Muscle layer of duodenum (tissue), 2 donors: Measurements from ENCODE around the gene INPP5A.
"Not testable (repeated sequence)": the region's sequence is repeated elsewhere in the genome, so short reads cannot be mapped to it uniquely, and the experiment has no call there.

Experiments
- H3K27ac ChIP-seq: one replicate; pipeline ENCODE4 v1.7.0; 2013; ENCODE audit warnings: mild to moderate bottlenecking, low read length
- H3K27me3 ChIP-seq: one replicate; pipeline ENCODE4 v1.7.0; 2013; ENCODE audit warnings: low read depth, mild to moderate bottlenecking, control low read depth, low read length
- H3K36me3 ChIP-seq, 2 donors: one replicate each; pipeline ENCODE4 v1.7.0; 2013; ENCODE audit warnings: low read length in 2 of 2, control low read depth in 1 of 2, mild to moderate bottlenecking in 1 of 2; ENCODE audit not compliant: insufficient read depth in 2 of 2, control insufficient read depth in 1 of 2
- H3K4me1 ChIP-seq, 2 donors: one replicate each; pipeline ENCODE4 v1.7.0; 2013; ENCODE audit warnings: low read length in 2 of 2, mild to moderate bottlenecking in 2 of 2, control low read depth in 1 of 2, moderate library complexity in 1 of 2; ENCODE audit not compliant: insufficient read depth in 2 of 2, control insufficient read depth in 1 of 2
- H3K4me3 ChIP-seq, 2 donors: one replicate each; pipeline ENCODE4 v1.7.0; 2013; ENCODE audit warnings: low read length in 2 of 2, low read depth in 1 of 2, mild to moderate bottlenecking in 1 of 2
- H3K9me3 ChIP-seq, 2 donors: one replicate each; pipeline ENCODE4 v1.7.0; 2013; ENCODE audit warnings: low read length in 2 of 2, control low read depth in 1 of 2, mild to moderate bottlenecking in 1 of 2; ENCODE audit not compliant: control insufficient read depth in 1 of 2
- donor health status: healthy.

INPP5A gene

GRCh38 chr10:132790470-132790869 is 252.9 kb downstream of the INPP5A start:
- peaks cover 5% of the 10 kb centered on the region for H3K27me3 ChIP-seq
- no peak overlapping the region for H3K4me3 ChIP-seq
- peaks cover 0 to 27% of the 10 kb centered on the region in 2 donors for H3K4me1 ChIP-seq

GRCh38 chr10:132790934-132791829 is 253.6 kb downstream of the INPP5A start:
- Histone ChIP-seq H3K9me3 (no peaks in the 10 kb centered on the region), H3K4me1 (peaks cover 0 to 26% of the 10 kb centered on the region in 2 donors), H3K27ac (no peak overlapping the region), H3K4me3 (no peak overlapping the region), H3K27me3 (peaks cover 5% of the 10 kb centered on the region), H3K36me3 (no peaks in the 10 kb centered on the region)

More at GRCh38 chr10:132790470-132790869, 252.9 kb downstream of the INPP5A start:
- no peak overlapping the region for H3K27ac ChIP-seq
- no peaks in the 10 kb centered on the region for H3K9me3 ChIP-seq
- H3K36me3 ChIP-seq, result no peaks in the 10 kb centered on the region

- not testable (repeated sequence) for H3K36me3 ChIP-seq, H3K4me3 ChIP-seq, H3K27ac ChIP-seq, H3K9me3 ChIP-seq, H3K27me3 ChIP-seq
- peaks cover 0 to 17% of the 10 kb centered on the region in 2 donors for H3K4me1 ChIP-seq
Observed at GRCh38 chr10:132792099-132792498, 254.5 kb downstream of the INPP5A start.

GRCh38 chr10:132792796-132793195 is 255.2 kb downstream of the INPP5A start:
- peaks cover 5% of the 10 kb centered on the region for H3K27me3 ChIP-seq

GRCh38 chr10:132793213-132793612 is 255.6 kb downstream of the INPP5A start:
- H3K4me3 ChIP-seq, result no peak overlapping the region

More at GRCh38 chr10:132792796-132793195, 255.2 kb downstream of the INPP5A start:
- Histone ChIP-seq H3K4me3 (no peak overlapping the region), H3K36me3 (no peaks in the 10 kb centered on the region), H3K9me3 (no peaks in the 10 kb centered on the region), H3K27ac (no peak overlapping the region), H3K4me1 (peaks cover 0 to 11% of the 10 kb centered on the region in 2 donors)

GRCh38 chr10:132793871-132794849 is 256.6 kb downstream of the INPP5A start:
- Histone ChIP-seq H3K9me3 (no peaks in the 10 kb centered on the region), H3K4me1 (no peaks in the 10 kb centered on the region), H3K27ac (no peak overlapping the region), H3K36me3 (no peaks in the 10 kb centered on the region), H3K4me3 (no peak overlapping the region), H3K27me3 (peaks cover 5% of the 10 kb centered on the region)

More at GRCh38 chr10:132793213-132793612, 255.6 kb downstream of the INPP5A start:
- H3K36me3 ChIP-seq, result no peaks in the 10 kb centered on the region
- H3K27me3 ChIP-seq, result peaks cover 5% of the 10 kb centered on the region
- no peaks in the 10 kb centered on the region for H3K9me3 ChIP-seq
- peaks cover 0 to 7% of the 10 kb centered on the region in 2 donors for H3K4me1 ChIP-seq
- no peak overlapping the region for H3K27ac ChIP-seq

GRCh38 chr10:132796846-132797245 is 259.3 kb downstream of the INPP5A start:
- Histone ChIP-seq H3K9me3 (peaks cover 0 to 1% of the 10 kb centered on the region in 2 donors), H3K27ac (no peak overlapping the region), H3K27me3 (no peaks in the 10 kb centered on the region), H3K4me3 (no peak overlapping the region), H3K36me3 (no peaks in the 10 kb centered on the region), H3K4me1 (no peaks in the 10 kb centered on the region)

- H3K27me3 ChIP-seq, H3K27ac ChIP-seq, H3K9me3 ChIP-seq, H3K4me3 ChIP-seq, H3K4me1 ChIP-seq, H3K36me3 ChIP-seq: not testable (repeated sequence)
Observed at GRCh38 chr10:132797986-132798385, 260.4 kb downstream of the INPP5A start.

- Histone ChIP-seq H3K9me3 (peaks cover 0 to 6% of the 10 kb centered on the region in 2 donors), H3K27me3 (no peaks in the 10 kb centered on the region), H3K4me3 (no peak overlapping the region), H3K4me1 (no peaks in the 10 kb centered on the region), H3K36me3 (no peaks in the 10 kb centered on the region), H3K27ac (no peak overlapping the region)
Observed at GRCh38 chr10:132798403-132798802, 260.8 kb downstream of the INPP5A start.

- H3K27ac ChIP-seq, result no peak overlapping the region
- no peak overlapping the region for H3K4me3 ChIP-seq
- peaks cover 0 to 6% of the 10 kb centered on the region in 2 donors for H3K9me3 ChIP-seq
- H3K4me1 ChIP-seq, result no peaks in the 10 kb centered on the region
- no peaks in the 10 kb centered on the region for H3K27me3 ChIP-seq
- H3K36me3 ChIP-seq, result no peaks in the 10 kb centered on the region
Observed at GRCh38 chr10:132798876-132799275, 261.3 kb downstream of the INPP5A start.

- no peaks in the 10 kb centered on the region for H3K36me3 ChIP-seq
- no peak overlapping the region for H3K27ac ChIP-seq
- no peaks in the 10 kb centered on the region for H3K4me1 ChIP-seq
- H3K4me3 ChIP-seq, result no peak overlapping the region
- peaks cover 0 to 6% of the 10 kb centered on the region in 2 donors for H3K9me3 ChIP-seq
- no peaks in the 10 kb centered on the region for H3K27me3 ChIP-seq
Observed at GRCh38 chr10:132799865-132800264, 262.3 kb downstream of the INPP5A start.
